ENCODE data around the gene C3AR1.

GRCh38 chr12:8037046-8037663, 29.0 kb downstream of the C3AR1 start:
- TF ChIP-seq JUN (CRISPR knock-in tag; IDR thresholded peaks at IDR 0.05), result no peak
- TF ChIP-seq SMAD4 (CRISPR knock-in tag; IDR thresholded peaks at IDR 0.05), result no peak
- TF ChIP-seq MLX (CRISPR knock-in tag; IDR thresholded peaks at IDR 0.05), result no peak
- TF ChIP-seq MAX (CRISPR knock-in tag; IDR thresholded peaks at IDR 0.05), result no peak
- no peak for TF ChIP-seq CTCF (IDR thresholded peaks at IDR 0.05)
- no peak for TF ChIP-seq ATF3 (CRISPR knock-in tag; conservative IDR thresholded peaks at IDR 0.05)
- no peak for TF ChIP-seq USF1 (CRISPR knock-in tag; IDR thresholded peaks at IDR 0.05)
- TF ChIP-seq SP1 (CRISPR knock-in tag; conservative IDR thresholded peaks at IDR 0.05), result no peak
- TF ChIP-seq ZBTB43 (CRISPR knock-in tag; IDR thresholded peaks at IDR 0.05), result no peak
